ENCODE measurements around the gene SPHK1.
A peak's percentile ranks its signal among the peaks of the same experiment; 100 is the strongest.

SPHK1 gene

DNA sequence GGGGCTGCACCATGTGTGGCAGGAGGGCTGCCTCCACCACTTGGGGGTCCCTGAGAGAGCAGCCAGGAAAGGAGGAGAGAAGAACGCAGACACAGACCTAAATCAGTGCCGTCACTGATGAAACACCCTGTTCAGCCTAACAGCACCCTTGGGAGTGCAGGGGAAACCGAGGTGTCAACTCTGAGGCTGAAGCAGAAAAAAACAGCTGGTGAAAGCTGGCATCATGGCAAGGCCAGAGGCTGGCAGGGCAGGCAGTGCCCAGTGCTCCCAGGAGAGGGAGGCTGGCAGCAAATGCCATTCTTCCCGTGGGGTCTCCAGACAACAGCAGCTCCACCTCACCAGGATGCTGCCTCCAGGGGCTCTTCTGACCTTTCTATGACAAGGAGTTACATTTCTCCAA is 23.1 kb downstream of the SPHK1 start:
- DNase-seq: no peak

GRCh38 chr17:76408037-76408849 is 23.8 kb downstream of the SPHK1 start:
- peak; percentile 79 for ATAC-seq
- peak; percentile 77 for DNase-seq

More for the DNA sequence above, 23.1 kb downstream of the SPHK1 start:
- ATAC-seq: no peak

DNA sequence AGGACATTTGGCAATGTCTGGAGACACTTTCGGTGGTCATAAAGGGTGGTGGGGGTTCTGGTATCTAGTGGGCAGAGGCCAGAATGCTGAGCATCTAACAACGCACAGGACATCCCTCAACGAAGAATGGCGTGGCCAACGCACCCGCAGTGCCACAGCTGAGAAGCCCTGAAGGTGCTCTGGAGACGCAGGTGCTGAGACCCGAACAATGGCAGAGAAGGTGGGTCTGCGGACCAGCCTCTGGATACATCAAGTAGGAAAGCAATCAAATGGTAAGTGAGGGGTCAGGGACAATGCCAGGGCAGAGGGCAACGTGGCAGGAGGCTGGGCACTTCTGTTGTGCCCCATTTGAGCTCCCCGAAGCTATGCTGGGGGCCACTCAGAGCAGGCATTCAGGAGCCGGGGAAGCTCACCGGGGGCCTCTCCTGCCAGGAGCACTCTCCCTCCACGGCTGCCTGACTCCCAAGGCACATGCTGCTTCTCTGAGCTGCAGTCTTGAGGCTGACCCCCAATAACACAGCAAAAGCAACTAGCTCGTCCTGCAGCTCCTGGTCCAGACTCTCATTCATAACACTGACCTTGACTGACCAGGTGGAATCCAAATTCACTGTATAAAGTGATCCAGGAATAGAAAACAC is 26.0 kb downstream of the SPHK1 start:
- no peak for DNase-seq

GRCh38 chr17:76411247-76411646 is 26.8 kb downstream of the SPHK1 start:
- ATAC-seq: no peak

More for the DNA sequence above, 26.0 kb downstream of the SPHK1 start:
- no peak for ATAC-seq

GRCh38 chr17:76414334-76415295 is 30.2 kb downstream of the SPHK1 start:
- no peak for ATAC-seq
- no peak for DNase-seq

More at GRCh38 chr17:76411247-76411646, 26.8 kb downstream of the SPHK1 start:
- DNase-seq: no peak

DNA sequence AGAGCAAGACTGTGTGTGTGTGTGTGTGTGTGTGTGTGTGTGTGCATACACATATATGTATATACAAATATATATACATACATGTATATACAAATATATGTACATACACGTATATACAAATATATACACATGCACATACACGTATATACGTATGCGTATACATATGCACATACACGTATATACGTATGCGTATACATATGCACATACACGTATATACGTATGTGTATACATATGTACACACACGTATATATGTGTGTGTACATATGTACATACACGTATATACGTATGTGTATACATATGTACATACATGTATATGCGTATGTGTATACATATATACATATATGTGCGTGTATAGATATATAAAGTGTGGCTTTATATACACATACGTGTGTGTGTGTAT is 31.4 kb downstream of the SPHK1 start:
- ATAC-seq: no peak
- DNase-seq: no peak

- DNase-seq: no peak
- no peak for ATAC-seq
These were observed 32.0 kb downstream of the SPHK1 start for GRCh38 chr17:76416457-76416856.

DNA sequence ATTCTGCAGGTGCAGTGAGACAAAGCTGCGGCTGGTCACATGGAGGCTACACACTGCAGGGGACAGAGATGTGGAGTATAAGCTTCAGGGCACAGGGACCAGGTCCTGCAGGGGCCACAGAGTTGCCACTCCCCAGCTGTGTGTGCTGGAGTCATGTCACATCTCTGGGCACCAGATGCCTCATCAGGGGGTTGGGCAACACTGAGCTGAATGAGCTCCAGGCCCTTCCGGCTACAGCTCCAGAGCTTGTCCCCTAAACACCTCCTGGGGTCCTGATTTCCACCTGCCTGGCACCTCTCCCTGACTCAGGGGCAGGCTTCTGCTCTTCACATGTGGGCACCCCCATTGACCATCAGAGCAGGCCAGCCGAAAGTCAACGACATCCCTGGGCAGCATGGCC is 32.5 kb downstream of the SPHK1 start:
- no peak for ATAC-seq
- DNase-seq: no peak

- DNase-seq (no peak), ATAC-seq (no peak)
These were observed 33.2 kb downstream of the SPHK1 start for GRCh38 chr17:76417499-76418143.

- ATAC-seq (no peak), DNase-seq (no peak)
These were observed 35.3 kb downstream of the SPHK1 start for GRCh38 chr17:76419576-76420260.

DNA sequence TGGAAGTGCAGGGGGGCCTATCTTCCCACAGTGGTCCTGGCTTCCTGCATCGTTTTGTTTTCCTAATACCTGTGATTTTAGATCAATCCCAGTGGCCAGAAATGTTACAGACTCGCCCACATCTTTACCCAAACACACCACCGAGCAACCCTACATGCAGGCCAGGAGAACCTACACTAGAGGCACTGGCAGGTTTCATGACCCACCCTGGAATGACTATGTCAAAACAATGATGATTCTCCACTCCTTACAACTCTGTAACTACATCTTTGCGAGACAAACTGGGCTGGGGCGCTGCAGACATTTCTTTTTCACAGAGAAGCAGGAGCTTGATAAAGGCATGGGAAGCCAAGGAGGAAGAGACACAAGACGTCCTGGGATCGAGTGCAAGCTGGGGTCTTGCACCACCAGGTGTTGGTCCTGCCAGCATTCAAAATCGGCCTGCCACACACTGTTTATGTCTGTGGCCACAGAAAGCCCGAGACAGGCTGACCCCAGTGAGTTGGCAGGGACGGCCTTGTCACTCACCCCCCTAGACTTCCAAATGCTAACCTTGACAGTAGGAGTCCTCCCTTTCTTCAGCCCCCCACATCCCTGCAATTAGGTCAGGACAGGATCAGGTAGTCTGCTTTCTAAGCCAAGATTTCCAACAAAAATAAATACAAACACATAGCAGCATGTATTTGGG is 36.1 kb downstream of the SPHK1 start:
- DNase-seq: no peak
- no peak for ATAC-seq

DNA sequence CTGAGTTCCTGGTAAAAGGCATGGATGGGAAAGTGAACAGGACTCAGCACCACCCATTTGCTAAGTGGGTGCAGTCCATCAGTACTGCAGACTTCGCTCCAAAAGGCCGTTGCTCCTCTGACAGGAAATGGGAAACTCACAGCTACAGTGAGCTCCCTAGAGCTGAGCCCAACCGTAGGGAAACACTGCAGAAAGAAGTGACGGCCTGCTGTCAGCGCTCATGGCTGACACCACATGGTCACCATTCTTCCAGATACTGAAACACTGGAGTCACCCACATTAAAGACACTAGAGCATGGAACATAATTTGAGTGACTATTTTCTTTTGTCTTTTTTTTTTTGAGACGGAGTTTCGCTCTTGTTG is 36.6 kb downstream of the SPHK1 start:
- DNase-seq (no peak), ATAC-seq (no peak)

- no peak for DNase-seq
- ATAC-seq: no peak
These were observed 38.0 kb downstream of the SPHK1 start for GRCh38 chr17:76422406-76422805.

- DNase-seq: no peak
These were observed 38.5 kb downstream of the SPHK1 start for GRCh38 chr17:76422860-76423259.

GRCh38 chr17:76426853-76427252 is 42.4 kb downstream of the SPHK1 start:
- ATAC-seq: no peak
- no peak for DNase-seq

More at GRCh38 chr17:76422860-76423259, 38.5 kb downstream of the SPHK1 start:
- no peak for ATAC-seq

DNA sequence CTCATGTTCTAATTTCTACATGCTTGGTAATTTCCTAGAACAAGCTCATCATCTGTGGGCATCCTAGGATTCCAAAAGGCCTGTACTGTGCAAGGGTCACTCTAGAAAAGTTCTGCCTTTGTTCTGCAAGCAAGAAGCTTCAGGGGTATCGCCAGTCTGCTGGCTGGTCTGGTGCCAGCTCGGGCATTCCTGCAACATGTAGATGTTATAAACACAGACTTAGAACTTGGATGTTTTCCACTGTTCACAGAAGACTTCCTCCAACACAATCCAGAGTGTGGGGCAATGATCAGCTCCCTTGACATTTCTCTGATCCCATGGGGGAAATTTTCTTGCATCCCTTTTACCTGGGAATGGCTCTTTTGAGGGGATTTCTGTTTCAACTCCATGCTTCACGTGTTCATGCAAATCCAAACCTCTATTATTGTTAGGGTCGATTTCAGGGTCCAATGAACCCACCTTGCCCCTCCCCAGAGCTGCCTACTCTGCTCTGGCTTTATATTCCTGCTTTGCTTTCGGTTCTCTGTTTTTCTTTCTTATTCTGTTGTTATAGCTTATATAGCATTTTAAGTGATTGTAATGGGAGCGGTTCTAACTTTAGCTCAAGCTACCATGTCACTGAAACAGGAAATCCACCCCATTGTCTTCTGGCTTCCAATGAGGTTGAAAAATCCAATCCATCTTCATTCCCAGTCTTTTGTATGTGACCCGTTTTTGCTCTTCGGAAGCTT is 43.3 kb downstream of the SPHK1 start:
- DNase-seq: no peak

GRCh38 chr17:76428511-76428910 is 44.1 kb downstream of the SPHK1 start:
- ATAC-seq (no peak), DNase-seq (no peak)

More for the DNA sequence above, 43.3 kb downstream of the SPHK1 start:
- ATAC-seq: no peak

DNA sequence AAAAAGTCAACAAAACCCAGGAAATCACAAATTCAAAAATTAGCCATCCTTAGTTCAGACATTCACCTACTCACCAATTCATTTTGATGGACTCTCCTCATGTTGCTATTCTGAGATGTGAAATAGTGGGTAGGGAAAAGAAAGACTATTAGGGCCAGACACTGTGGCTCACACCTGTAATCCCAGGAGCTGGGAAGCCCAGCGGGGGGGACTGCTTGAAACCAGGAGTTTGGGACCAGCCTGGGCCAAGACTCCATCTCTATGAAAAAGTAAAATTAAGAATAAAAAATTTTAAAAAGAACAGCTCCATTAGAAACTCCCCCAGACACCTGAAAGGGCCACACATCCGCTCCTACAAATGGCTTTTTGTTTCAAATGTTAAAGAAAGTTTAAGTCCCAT is 47.1 kb downstream of the SPHK1 start:
- no peak for DNase-seq

GRCh38 chr17:76432004-76432403 is 47.6 kb downstream of the SPHK1 start:
- ATAC-seq (no peak), DNase-seq (no peak)

More for the DNA sequence above, 47.1 kb downstream of the SPHK1 start:
- no peak for ATAC-seq
